ENCODE measurements around the gene WDR72. TPM values are rescaled to one million over a fixed set of nuclear protein-coding genes. Genes with fewer than 3 reads are reported as not detected.

Gene WDR72
- total and polyA plus RNA-seq, 2 of the 8 experiments (the other 6 are each of a cell fraction or from before 2014, with no cell fraction given), result 1.2 to 1.9 TPM

GRCh38 chr15:53525894-53526293 lies 233.6 kb downstream of the WDR72 start:
- Histone ChIP-seq H3K27ac (ENCODE audit: low read depth, low read length) (no peak overlapping the region), H4K8ac (ENCODE audit: extremely low read depth, insufficient read depth, low read length) (no peak overlapping the region), H3K4ac (replicated peaks; ENCODE audit: insufficient read length, low read depth, low read length) (no peak overlapping the region), H4K91ac (replicated peaks; ENCODE audit: insufficient read length, low read length) (no peak overlapping the region), H2BK120ac (replicated peaks; ENCODE audit: low read depth, low read length) (no peak overlapping the region), H3K18ac (ENCODE audit: extremely low read depth, low read length) (no peak overlapping the region), H3K23ac (ENCODE audit: insufficient read length) (no peak overlapping the region), H3K56ac (replicated peaks; ENCODE audit: insufficient read length, low read depth, low read length) (no peak overlapping the region), H3K79me2 (ENCODE audit: control insufficient read depth in 1 of 2, insufficient read depth in 2 of 2, low read length in 2 of 2) (no peaks in the 10 kb centered on the region), H3K36me3 (ENCODE audit: control insufficient read depth in 2 of 4, insufficient read depth in 4 of 4, low read length in 3 of 4) (no peaks in the 10 kb centered on the region), H2BK20ac (ENCODE audit: low read length) (no peak overlapping the region), H3K4me3 (ENCODE audit: extremely low read depth in 1 of 4, insufficient read depth in 2 of 4, low read depth in 3 of 4, low read length in 4 of 4) (no peak overlapping the region), H3K79me1 (ENCODE audit: low read depth, low read length) (no peaks in the 10 kb centered on the region), H3K9ac (replicated peaks in 1 of 4; ENCODE audit: extremely low read depth in 1 of 4, low read depth in 3 of 4, low read length in 3 of 4) (no peak overlapping the region), H2BK15ac (ENCODE audit: low read length) (no peak overlapping the region), H3K23me2 (ENCODE audit: low read depth, low read length) (no peaks in the 10 kb centered on the region), H3K9me3 (ENCODE audit: insufficient read depth in 2 of 2, low read depth in 1 of 2, low read length in 1 of 2) (no peaks in the 10 kb centered on the region), H3K4me2 (ENCODE audit: insufficient read depth in 1 of 2, low read depth in 2 of 2, low read length in 2 of 2) (no peak overlapping the region), H3K27me3 (replicated peaks in 1 of 4; ENCODE audit: control insufficient read depth in 3 of 4, extremely low read depth in 1 of 4, insufficient read depth in 3 of 4, low read length in 3 of 4) (no peaks in the 10 kb centered on the region), H3K14ac (ENCODE audit: insufficient read length) (no peak overlapping the region), H2AFZ (ENCODE audit: low read length) (no peak overlapping the region), H4K20me1 (replicated peaks in 1 of 2; ENCODE audit: control insufficient read depth in 1 of 2, insufficient read depth in 2 of 2, low read length in 2 of 2) (no peaks in the 10 kb centered on the region), H2AK5ac (ENCODE audit: low read depth, low read length) (no peak overlapping the region), H2BK5ac (ENCODE audit: low read depth, low read length) (no peak overlapping the region), H2BK12ac (ENCODE audit: low read depth, low read length) (no peak overlapping the region), H3K4me1 (replicated peaks in 1 of 4; ENCODE audit: control insufficient read depth in 3 of 4, insufficient read depth in 4 of 4, low read length in 3 of 4) (no peaks in the 10 kb centered on the region), H4K5ac (ENCODE audit: insufficient read length, low read depth, low read length) (no peak overlapping the region)
- DNase-seq (ENCODE audit: low read depth in 1 of 2, low spot score in 2 of 2) (no peak), FAIRE-seq (no peak)
- ChIA-PET POLR2A (ENCODE audit: partially characterized antibody) (no interaction called here), CTCF (ENCODE audit: partially characterized antibody) (interaction anchor here (0.6 to 1.1 kb wide), 3 partner anchors 61 to 1654 kb away, joined by 3 read pairs; no protein-coding TSS in a partner anchor)
- TF ChIP-seq SIN3A (conservative IDR thresholded peaks at IDR 0.05 in 1 of 2, IDR thresholded peaks at IDR 0.05 in 1 of 2; ENCODE audit: low read depth in 1 of 2, low read length in 2 of 2) (no peak), SRF (IDR thresholded peaks at IDR 0.05; ENCODE audit: low read depth, low read length) (no peak), MAX (IDR thresholded peaks at IDR 0.05) (no peak), RBBP5 (IDR thresholded peaks at IDR 0.05; ENCODE audit: borderline replicate concordance, low read depth, low read length) (no peak), BRCA1 (IDR thresholded peaks at IDR 0.05; ENCODE audit: low read depth, low read length) (no peak), RFX5 (IDR thresholded peaks at IDR 0.05; ENCODE audit: borderline replicate concordance, low read depth, low read length) (no peak), BACH1 (IDR thresholded peaks at IDR 0.05; ENCODE audit: low read length) (no peak), POLR2AphosphoS5 (IDR thresholded peaks at IDR 0.05; ENCODE audit: low read depth, low read length) (no peak), FOSL1 (IDR thresholded peaks at IDR 0.05; ENCODE audit: insufficient read depth, low read depth, low read length) (no peak)
- 89% methylated on average over 1 of the region's 1 CpG; no CpG with 5 or more reads in 1 of the 2 experiments for WGBS, 2 experiments (ENCODE audit: extremely low coverage in 1 of 2, insufficient coverage in 1 of 2, insufficient read length in 1 of 2, insufficient replicate concordance in 2 of 2, low coverage in 1 of 2, low lambda C conversion rate in 2 of 2, missing lambda C conversion rate in 1 of 2)
